HTERT RPE-1 (cell line): ENCODE data around the gene NRXN3.
"Not testable (repeated sequence)": the region's sequence is repeated elsewhere in the genome, so short reads cannot be mapped to it uniquely, and the experiment has no call there.

Experiments
- in situ Hi-C: fragments of 300-500 bp; cut with MboI; formaldehyde crosslinking; loops from 4 replicates; pipeline ENCODE4 v1.14.3; 2020; ENCODE audit warnings: low sequenced_read_pairs

The NRXN3 gene

DNA sequence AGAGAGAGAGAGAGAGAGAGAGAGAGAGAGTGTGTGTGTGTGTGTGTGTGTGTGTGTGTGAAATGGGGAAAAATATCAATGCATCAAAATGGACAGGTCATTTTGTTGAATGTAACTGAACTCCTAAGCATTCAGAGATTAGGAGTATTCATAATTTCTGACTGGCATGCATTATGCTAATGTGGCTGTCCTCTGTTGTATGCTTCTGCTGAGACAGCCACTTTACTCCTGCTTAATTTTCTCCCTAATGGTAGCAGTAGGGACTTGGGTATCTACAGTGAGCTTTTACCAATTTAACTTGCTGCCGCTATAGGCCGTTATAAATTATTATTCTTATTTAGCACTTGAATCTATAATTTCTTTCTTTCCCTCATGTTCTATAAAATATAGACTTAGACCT, 924.8 kb downstream of the NRXN3 start:
- in situ Hi-C loops: no loop called here

DNA sequence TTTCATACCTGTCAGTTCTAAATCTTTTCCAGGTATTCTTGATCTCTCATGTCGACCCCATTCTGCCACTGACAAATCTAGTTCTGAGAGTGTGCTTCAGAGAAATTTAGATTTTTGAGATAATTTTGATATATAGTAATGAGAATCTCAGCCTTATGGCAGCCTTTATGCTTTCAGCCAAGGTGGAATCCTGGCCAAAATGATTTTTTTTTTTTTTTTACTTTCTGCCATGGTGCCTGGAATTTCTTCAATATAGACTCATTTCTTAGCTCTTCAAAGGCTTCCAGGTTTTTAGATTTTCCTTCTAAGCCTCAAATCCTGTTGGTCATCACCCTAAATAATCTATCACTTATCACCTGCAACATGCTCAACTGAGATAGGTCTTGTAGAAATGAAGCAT, 926.6 kb downstream of the NRXN3 start:
- in situ Hi-C loops: no loop called here

DNA sequence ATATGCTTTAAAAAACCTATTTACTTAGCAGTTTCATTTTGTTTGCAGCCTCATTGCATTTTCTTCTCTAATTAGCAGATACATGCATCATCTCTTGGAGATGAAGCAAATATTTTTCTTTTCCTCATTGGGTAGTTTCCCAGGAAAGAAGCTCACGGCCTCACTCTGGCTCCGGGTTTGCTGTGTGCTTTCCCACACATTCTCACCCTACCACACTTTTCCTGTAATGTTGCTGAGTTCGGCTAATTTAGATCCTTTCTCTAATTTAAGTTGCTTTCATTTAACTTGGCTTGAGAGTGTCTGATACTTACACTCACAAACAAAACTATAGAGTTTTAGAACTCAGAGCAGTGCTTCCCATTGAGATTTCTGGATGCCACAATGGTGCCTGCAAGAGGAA, 928.2 kb downstream of the NRXN3 start:
- in situ Hi-C loops: no loop called here

DNA sequence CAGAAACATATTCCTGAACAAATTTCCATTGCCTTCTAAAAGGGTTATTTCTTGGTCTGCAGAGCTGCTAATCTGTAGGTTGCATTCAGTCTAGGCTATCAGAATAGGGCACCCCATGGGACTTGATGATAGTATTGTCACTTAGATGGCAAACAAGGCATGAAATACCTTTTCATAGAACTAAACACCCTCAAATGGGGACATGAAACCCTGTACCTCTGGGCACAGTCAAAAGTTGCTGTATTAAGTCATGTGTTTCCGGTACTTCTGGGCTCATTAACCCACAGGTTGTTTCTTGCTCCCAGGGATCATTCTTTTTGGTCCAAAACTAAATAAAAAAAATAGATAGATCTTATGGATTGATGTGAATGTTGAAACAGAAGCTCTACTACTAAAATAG, 930.4 kb downstream of the NRXN3 start:
- in situ Hi-C loops: no loop called here

DNA sequence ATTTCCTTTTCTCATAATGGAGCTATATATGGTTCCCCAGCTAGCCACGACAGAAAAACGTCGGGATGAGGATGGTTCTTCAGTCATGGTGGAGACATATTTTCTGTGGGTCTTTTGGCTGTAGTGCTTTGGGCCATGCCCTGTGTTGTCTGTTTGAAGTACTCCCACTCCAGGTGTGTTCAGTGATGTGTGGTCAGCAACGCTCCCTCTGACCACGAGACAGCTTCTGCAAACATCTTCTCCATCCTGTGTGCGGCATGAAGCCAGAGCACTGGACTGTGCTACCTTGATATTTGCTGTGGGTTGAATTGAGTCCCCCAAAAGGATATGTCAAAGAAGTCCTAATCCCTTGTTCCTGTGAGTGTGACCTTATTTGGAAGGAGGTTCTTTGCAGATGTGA, 931.2 kb downstream of the NRXN3 start:
- in situ Hi-C loops: no loop called here

DNA sequence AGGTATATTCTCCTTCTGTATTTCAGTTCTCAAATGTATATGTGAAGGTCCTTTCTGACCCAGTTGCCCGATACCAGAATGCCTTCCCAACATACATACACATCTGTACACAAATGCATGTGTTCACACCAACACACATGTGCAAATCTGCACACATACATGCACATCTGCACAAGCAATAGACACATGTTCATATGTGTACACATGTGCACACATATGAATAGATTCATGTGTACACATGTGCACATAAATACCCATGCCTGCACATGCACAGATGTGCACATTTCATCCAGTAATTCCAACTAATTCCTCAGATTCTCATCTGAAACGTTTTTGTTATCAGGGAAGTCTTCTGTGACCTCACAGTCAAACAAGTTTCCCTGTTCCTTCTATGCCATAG, 933.6 kb downstream of the NRXN3 start:
- in situ Hi-C loops: no loop called here

DNA sequence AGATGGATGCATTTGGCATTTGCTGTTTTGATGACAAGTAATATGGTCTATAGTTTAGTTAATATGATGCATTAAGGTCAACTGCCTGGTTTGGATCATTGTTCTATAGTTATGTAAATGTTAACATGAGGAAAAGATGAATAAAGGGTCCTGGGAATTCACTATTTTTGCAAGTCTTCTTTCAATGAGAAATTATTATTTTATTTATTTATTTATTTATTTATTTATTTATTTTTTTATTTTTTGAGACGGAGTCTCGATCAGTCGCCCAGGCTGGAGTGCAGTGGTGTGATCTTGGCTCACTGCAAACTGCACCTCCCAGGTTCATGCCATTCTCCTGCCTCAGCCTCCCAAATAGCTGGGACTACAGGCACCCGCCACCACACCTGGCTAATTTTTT, 940.4 kb downstream of the NRXN3 start:
- in situ Hi-C loops: not testable (repeated sequence)

DNA sequence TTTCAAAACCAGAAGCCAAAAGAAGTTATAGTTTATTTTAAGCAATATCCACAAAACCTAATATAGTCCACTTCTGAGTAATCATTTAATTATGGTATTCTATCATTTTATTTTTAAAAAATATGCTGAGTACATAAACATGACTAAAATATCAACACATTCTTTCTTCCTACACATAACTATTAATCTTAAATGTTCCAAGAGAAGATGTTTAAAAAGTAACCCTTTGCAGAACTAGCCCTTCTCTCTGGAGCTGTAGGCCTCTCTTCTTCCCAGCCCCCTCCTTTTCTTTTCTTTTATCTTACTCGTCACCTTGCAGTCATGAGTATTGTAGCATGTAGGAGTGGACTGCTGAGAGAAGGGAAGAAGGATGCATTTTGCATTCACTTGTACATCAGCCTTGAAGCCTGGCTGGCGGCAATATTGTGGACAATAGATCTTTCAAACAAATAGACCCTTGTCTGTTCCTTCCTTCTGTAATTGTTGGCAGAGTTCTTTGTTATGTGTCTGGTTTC, 941.9 kb downstream of the NRXN3 start:
- in situ Hi-C loops: no loop called here

DNA sequence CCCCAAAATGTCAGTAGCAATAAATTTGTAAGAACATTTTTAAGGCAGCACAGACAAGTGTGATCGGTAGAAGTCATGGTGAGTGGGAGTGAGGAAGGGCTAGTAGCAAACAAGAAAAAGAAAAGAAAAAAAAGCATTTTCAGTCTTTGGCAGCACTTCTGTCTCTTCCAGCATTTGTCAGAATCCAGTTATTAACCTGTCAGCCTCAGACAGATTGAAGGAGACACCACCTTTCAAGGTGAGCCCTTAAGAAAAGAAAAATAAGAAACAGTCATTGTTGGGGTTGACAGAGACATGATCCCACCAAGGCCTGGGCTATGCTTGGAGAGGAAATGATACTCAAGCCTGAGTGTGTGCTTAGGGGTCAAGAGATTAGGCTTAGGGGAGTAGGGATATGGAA, 947.4 kb downstream of the NRXN3 start:
- in situ Hi-C loops: no loop called here

DNA sequence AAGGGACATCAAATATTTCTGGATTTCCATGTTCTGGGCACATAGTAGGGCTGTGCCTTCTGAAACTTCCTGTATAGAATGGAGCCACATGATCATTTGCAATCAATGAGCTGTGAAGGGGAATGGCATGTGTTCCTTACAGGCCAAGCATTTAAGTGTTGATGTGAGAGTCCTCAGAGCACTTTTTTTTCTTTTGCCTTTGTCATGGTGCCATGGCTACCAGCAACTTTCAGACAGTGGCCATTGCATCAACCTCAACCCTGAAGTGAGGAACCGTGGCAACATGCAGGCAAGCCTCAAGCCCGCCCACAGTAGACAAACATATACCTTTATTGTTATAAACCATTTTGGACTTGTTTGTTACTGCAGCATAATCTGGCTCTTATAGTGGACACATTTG, 948.1 kb downstream of the NRXN3 start:
- in situ Hi-C loops: no loop called here

DNA sequence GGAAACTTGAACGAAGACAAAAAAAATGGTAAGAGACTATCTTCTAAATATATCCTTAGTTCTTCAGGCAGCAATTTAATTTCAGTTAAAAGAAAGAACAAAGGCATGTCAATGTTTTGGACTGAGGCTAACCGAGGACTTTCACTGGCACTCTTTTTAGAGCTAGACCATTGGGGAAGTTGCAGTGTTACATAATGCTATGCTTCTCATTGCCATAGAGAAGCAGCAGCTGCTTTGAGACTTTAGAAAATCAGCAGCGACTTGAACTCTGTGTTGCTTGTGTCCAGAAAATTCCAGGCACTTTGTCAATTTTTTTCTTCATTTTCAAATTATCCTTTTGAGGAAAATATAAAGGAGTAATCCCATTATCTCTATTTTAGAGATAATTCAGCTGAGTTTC, 964.2 kb downstream of the NRXN3 start:
- in situ Hi-C loops: no loop called here

DNA sequence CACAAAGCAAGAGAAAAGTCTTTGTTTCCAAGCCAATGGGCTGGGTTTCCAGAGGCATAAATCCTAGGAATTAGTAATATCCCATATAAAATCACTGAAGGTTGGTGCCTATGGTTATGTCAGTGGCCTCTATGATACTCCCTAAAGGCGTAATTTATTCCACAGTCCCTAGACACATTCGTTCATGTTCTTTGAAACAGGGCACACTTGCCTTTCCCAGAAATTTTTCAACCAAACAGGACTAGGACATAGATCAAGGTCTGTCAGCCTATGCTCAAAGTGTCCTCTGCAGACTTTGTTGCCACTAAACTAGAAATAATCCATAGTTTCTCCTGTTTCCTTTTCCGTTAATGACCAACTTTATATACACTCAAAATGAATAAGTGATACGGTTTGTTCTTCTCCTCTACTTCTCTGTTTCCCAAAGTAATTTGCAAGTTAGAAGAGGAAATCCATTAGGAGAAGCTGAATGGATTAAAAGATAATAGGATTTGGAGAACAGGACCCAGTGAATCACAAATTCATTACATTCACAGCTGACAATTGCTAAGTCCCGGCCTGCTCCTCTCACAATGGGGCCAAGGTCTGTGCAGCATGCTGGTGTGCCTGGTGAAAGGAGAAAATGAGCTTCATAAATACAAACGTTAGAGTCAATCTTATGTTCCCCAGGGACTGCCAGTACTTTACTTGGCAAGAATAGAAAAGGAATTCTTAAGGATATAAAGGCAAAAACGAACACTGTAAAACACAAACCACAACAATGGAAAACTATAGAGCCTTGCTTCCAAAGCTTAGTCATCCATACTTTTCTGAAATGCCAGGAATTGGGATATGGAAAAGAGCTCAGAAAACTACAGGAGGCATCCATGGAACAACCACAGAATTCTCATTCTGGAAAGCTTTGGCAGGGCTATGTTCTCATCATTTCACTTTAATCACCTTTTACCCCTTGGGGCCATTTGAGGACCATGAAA, 966.2 kb downstream of the NRXN3 start:
- in situ Hi-C loops: no loop called here

DNA sequence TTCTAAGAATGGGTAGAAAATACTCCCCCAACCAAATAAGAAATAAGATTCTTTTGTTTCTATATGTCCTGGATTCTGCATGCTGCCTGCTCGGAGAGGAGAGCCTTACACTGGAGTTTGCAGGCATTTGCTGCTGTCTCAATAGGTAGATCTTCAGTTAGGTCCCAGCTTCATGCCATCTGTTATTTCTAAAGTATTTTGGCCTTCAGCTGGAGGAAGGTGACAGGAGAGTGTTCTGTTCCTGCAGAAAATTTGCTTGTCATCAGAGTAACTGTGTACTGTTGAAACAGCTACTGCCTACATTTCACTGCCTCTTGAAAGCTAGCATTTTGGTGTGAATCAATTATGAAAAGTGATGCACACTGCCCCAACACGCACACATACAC, 966.9 kb downstream of the NRXN3 start:
- in situ Hi-C loops: no loop called here

DNA sequence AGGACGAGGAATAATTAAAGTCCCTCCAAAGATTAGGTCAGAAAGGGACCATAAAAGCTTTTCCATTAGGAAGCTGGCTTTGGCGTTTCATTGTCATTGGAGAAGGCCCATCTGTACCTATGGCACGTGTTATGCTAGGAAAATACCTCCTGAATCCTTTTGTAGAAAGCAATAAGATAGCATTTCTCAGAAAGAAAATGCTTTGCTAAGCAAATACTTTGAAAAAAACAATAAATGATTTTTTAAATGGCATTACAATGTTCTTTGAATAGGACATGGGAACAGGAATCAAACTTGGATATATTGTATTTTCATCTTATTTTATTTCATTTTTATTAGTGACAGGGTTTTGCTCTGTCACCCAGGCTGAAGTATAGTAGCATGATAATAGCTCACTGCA, 967.7 kb downstream of the NRXN3 start:
- in situ Hi-C loops: no loop called here

DNA sequence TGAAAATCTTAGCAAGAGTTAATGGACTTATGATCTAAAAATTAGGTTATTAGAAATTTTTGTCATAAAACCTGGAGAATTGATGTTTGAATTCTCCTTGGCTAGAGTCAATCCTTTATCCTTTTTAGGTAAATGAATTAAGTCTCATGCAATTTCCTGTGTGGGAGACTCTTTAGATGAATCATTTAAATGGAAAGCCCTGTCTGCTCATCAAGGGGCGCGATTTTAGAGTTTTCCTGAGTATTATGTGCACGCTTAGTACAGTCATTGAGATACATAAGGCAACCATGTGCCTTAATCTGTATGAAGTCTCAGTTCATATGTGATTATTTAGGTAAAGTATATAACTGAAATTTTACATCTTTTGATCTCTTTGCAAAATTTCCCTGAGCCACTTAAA, 974.7 kb downstream of the NRXN3 start:
- in situ Hi-C loops: no loop called here

DNA sequence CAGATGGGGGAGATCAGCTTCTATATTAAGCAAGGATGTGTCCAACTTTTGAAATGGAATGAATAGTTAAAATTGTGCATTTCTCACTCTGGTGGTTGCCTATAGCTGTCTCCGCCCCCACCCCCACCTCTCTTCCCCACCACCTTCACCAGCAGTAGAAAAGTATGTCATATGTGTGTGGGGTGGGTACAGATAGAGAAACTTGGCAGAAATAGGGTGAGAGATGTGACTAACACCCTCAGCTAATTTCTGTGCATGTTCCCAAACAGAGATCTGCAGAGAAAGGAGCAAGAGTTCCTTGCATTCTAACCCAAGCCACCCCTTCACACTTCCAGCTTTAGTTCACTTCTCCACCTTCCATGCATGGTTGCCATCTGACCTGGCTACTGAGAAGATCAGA, 980.1 kb downstream of the NRXN3 start:
- in situ Hi-C loops: no loop called here

DNA sequence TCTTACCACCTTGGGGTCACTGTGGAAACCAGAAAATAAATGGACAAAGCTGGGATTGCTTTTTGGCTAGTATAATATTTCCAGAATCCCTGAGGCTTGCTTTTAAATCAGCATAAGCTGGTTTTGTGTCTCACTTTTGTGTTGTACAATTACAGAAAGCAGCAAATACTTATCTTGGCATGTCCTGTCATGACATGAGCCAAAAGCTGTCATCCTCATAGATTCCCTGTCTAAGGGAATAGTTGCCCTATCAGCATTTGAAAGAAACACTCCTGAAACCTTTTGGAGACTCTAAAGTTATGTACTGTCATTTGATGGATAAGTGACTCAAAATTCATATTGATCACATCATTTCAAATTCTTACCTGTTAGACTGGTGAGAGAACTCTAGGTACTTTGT, 987.2 kb downstream of the NRXN3 start:
- in situ Hi-C loops: no loop called here

DNA sequence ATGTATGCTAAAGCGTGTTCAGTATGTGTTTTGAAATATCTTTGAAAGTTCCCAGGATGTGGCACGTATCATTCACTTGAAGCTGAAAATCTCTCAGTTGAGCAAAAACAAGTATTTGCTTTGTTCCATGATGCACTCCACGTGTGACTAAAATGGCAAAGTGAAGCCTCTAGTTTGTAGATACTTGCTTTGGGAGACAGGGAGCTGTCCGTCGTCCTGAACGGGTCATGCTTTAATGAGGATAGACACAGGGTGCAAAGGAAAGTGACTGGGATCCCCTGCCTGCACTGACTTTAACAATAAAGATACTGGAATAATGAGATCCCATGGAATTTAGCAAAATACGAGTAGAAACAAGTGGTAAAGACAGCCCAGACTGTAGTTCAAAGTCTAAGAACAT, 991.4 kb downstream of the NRXN3 start:
- in situ Hi-C loops: no loop called here

DNA sequence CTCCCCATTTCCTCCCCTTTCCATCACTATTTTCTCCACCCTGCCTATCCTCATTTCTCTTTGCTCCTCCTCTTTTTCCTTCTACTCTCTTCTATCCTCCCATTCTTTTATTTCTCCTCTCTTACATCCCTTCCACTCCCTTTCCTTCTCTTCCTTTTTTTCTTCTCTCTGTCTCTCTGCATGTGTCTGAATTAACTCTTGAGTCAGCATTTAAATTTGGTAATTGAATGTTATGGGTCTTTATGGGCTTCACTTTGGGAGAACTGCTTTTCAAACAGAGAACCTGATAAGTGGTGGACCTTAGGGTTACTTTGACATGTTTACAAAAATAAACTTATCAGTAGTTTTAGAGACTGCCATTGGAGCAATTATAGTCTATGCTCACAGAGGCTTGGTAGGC, 992.7 kb downstream of the NRXN3 start:
- in situ Hi-C loops: no loop called here

DNA sequence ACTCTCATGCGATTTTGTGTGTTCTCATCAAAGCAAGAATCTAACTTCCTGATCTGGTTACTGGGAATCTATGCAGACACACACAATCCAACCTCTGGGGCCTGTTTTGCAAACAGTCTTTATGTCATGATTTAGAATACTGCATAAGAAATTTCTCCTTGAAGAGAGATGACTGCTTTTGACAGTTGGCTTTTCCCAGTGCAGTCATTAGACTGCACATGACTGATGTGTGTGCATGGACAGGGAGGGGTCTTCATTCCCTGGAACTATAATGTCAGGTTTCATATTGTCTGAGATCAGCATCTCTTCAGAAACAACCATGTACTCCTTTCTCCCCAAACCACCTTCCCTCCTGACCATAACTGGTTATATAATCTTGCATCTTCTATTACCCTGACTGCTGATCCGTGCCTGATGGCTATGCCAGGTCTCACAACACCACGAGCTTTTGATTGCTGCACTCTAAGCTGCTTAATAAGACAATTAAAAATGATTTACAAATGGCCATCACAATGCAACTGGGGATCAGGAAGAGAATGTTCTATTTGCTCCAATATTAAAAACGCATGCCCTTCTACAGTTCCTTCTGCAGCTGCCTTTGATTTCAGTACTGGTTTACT, 995.4 kb downstream of the NRXN3 start:
- in situ Hi-C loops: no loop called here

DNA sequence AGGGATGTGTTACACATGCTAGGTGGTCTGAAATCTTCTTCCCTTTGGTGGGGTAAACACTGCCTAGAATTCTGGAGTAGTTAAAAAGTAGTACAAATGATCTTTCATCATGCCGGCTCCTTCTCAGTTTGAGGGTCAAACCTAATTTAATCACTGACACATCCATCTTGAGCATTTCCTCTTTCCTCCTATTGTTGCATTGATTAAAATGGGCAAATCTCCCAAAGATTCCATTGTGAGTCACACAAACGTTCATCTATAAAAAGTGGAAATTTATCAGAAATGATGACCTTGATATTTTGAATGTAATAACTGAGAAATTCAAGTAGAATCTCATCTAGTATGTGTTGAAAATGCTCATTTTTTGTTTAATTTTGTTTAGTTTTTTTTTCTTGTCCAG, 996.0 kb downstream of the NRXN3 start:
- in situ Hi-C loops: no loop called here

DNA sequence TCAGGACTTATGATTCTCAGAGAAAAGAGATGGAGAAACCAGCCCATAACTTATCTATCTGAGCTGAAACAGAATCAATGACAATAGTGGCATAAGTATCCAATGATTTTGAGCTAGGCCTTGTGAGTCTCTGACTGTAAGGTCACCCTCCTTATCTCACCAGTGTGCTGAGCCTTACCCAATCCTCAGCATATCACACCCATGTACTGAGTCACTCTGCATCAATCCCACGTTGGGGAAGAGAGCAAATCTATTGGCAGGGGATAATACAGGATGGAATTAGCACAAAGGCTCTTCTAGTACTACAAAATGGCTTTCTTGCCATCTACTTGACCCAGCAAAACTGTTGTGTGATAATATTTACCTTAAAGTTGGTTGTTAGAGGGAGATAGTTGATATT, 997.8 kb downstream of the NRXN3 start:
- in situ Hi-C loops: no loop called here
